Measurements from ENCODE around the gene THOC1.

The THOC1 gene

GRCh38 chr18:225745-226144 is 42.1 kb downstream of the THOC1 start:
- Histone ChIP-seq H3K4me3 (ENCODE audit: low read depth, low read length) (no peak overlapping the region), H2BK120ac (ENCODE audit: insufficient read depth, low read length, poor library complexity) (no peak overlapping the region), H3K27ac (ENCODE audit: low read depth, low read length) (no peak overlapping the region), H2BK12ac (ENCODE audit: low read length) (no peak overlapping the region), H2AK5ac (ENCODE audit: low read length) (no peak overlapping the region), H3K23ac (ENCODE audit: low read length) (no peak overlapping the region), H3K79me2 (ENCODE audit: control insufficient read depth, insufficient read depth, low read length, poor library complexity) (no peaks in the 10 kb centered on the region), H3K79me1 (ENCODE audit: low read length) (no peaks in the 10 kb centered on the region), H2BK5ac (ENCODE audit: low read depth, low read length, poor library complexity) (no peak overlapping the region), H2AFZ (ENCODE audit: insufficient read depth, low read length, poor library complexity) (no peak overlapping the region), H3K4me1 (ENCODE audit: control insufficient read depth in 1 of 2, insufficient read depth in 2 of 2, low read length in 2 of 2) (no peaks in the 10 kb centered on the region), H3K18ac (ENCODE audit: low read length) (no peak overlapping the region), H3K14ac (ENCODE audit: low read length) (no peak overlapping the region), H3K27me3 (ENCODE audit: insufficient read depth, low read length) (no peaks in the 10 kb centered on the region), H3K4ac (ENCODE audit: low read depth, low read length) (no peak overlapping the region), H3K9me3 (ENCODE audit: insufficient read depth, low read depth, low read length) (no peaks in the 10 kb centered on the region), H4K91ac (ENCODE audit: low read depth, low read length) (no peak overlapping the region), H3K9ac (ENCODE audit: low read length) (no peak overlapping the region), H3K36me3 (ENCODE audit: control insufficient read depth in 1 of 2, insufficient read depth in 2 of 2, low read length in 2 of 2) (peaks cover 2 to 5% of the 10 kb centered on the region in 2 experiments), H4K12ac (ENCODE audit: low read depth, low read length) (no peak overlapping the region), H4K8ac (ENCODE audit: low read depth, low read length) (no peak overlapping the region), H3K4me2 (ENCODE audit: low read length) (no peak overlapping the region)
- no CpG with 5 or more reads among the region's 4 CpGs for WGBS (ENCODE audit: extremely low coverage, insufficient coverage, insufficient read length)
- DNase-seq = no peak

- H3K36me3 ChIP-seq (ENCODE audit: control insufficient read depth in 1 of 2, insufficient read depth in 2 of 2, low read length in 2 of 2) = peaks cover 6 to 14% of the 10 kb centered on the region in 2 experiments
- no peak overlapping the region for H4K8ac ChIP-seq (ENCODE audit: low read depth, low read length)
- no peak overlapping the region for H3K4ac ChIP-seq (ENCODE audit: low read depth, low read length)
- no peak overlapping the region for H3K27ac ChIP-seq (ENCODE audit: low read depth, low read length)
- no peak overlapping the region for H4K91ac ChIP-seq (ENCODE audit: low read depth, low read length)
- no peak overlapping the region for H2AK5ac ChIP-seq (ENCODE audit: low read length)
- H3K27me3 ChIP-seq (ENCODE audit: insufficient read depth, low read length) = no peaks in the 10 kb centered on the region
- no peak overlapping the region for H4K12ac ChIP-seq (ENCODE audit: low read depth, low read length)
- H3K9me3 ChIP-seq (ENCODE audit: insufficient read depth, low read depth, low read length) = no peaks in the 10 kb centered on the region
- DNase-seq = no peak
- H3K18ac ChIP-seq (ENCODE audit: low read length) = no peak overlapping the region
- H3K23ac ChIP-seq (ENCODE audit: low read length) = no peak overlapping the region
- no peak overlapping the region for H3K9ac ChIP-seq (ENCODE audit: low read length)
- H2AFZ ChIP-seq (ENCODE audit: insufficient read depth, low read length, poor library complexity) = no peak overlapping the region
- H3K79me2 ChIP-seq (ENCODE audit: control insufficient read depth, insufficient read depth, low read length, poor library complexity) = no peaks in the 10 kb centered on the region
- H3K4me1 ChIP-seq (ENCODE audit: control insufficient read depth in 1 of 2, insufficient read depth in 2 of 2, low read length in 2 of 2) = no peaks in the 10 kb centered on the region
- no peaks in the 10 kb centered on the region for H3K79me1 ChIP-seq (ENCODE audit: low read length)
- H3K14ac ChIP-seq (ENCODE audit: low read length) = no peak overlapping the region
- no peak overlapping the region for H2BK12ac ChIP-seq (ENCODE audit: low read length)
- H3K4me2 ChIP-seq (ENCODE audit: low read length) = no peak overlapping the region
- H2BK120ac ChIP-seq (ENCODE audit: insufficient read depth, low read length, poor library complexity) = no peak overlapping the region
- H2BK5ac ChIP-seq (ENCODE audit: low read depth, low read length, poor library complexity) = no peak overlapping the region
- no peak overlapping the region for H3K4me3 ChIP-seq (ENCODE audit: low read depth, low read length)
Measured at GRCh38 chr18:220708-221107, 47.1 kb downstream of the THOC1 start.

- H2BK12ac ChIP-seq (ENCODE audit: low read length) = no peak overlapping the region
- H3K27me3 ChIP-seq (ENCODE audit: insufficient read depth, low read length) = no peaks in the 10 kb centered on the region
- H3K36me3 ChIP-seq (ENCODE audit: control insufficient read depth in 1 of 2, insufficient read depth in 2 of 2, low read length in 2 of 2) = peaks cover 6 to 23% of the 10 kb centered on the region in 2 experiments
- no CpG with 5 or more reads among the region's 5 CpGs for WGBS (ENCODE audit: extremely low coverage, insufficient coverage, insufficient read length)
- no peak overlapping the region for H3K9ac ChIP-seq (ENCODE audit: low read length)
- H3K14ac ChIP-seq (ENCODE audit: low read length) = no peak overlapping the region
- H3K79me2 ChIP-seq (ENCODE audit: control insufficient read depth, insufficient read depth, low read length, poor library complexity) = no peaks in the 10 kb centered on the region
- no peak overlapping the region for H3K4ac ChIP-seq (ENCODE audit: low read depth, low read length)
- no peak overlapping the region for H3K4me2 ChIP-seq (ENCODE audit: low read length)
- no peak overlapping the region for H2AFZ ChIP-seq (ENCODE audit: insufficient read depth, low read length, poor library complexity)
- H3K4me3 ChIP-seq (ENCODE audit: low read depth, low read length) = no peak overlapping the region
- H3K79me1 ChIP-seq (ENCODE audit: low read length) = no peaks in the 10 kb centered on the region
- no peak overlapping the region for H3K27ac ChIP-seq (ENCODE audit: low read depth, low read length)
- H3K23ac ChIP-seq (ENCODE audit: low read length) = no peak overlapping the region
- H3K4me1 ChIP-seq (ENCODE audit: control insufficient read depth in 1 of 2, insufficient read depth in 2 of 2, low read length in 2 of 2) = no peaks in the 10 kb centered on the region
- no peak overlapping the region for H3K18ac ChIP-seq (ENCODE audit: low read length)
- no peak overlapping the region for H2BK5ac ChIP-seq (ENCODE audit: low read depth, low read length, poor library complexity)
- no peak for DNase-seq
- no peak overlapping the region for H4K12ac ChIP-seq (ENCODE audit: low read depth, low read length)
- no peak overlapping the region for H4K91ac ChIP-seq (ENCODE audit: low read depth, low read length)
- H4K8ac ChIP-seq (ENCODE audit: low read depth, low read length) = no peak overlapping the region
- H2AK5ac ChIP-seq (ENCODE audit: low read length) = no peak overlapping the region
- no peaks in the 10 kb centered on the region for H3K9me3 ChIP-seq (ENCODE audit: insufficient read depth, low read depth, low read length)
- H2BK120ac ChIP-seq (ENCODE audit: insufficient read depth, low read length, poor library complexity) = no peak overlapping the region
Measured at GRCh38 chr18:217532-218336, 50.1 kb downstream of the THOC1 start.

- Histone ChIP-seq H3K79me2 (ENCODE audit: control insufficient read depth, insufficient read depth, low read length, poor library complexity) (no peaks in the 10 kb centered on the region), H3K18ac (ENCODE audit: low read length) (no peak overlapping the region)
Measured at GRCh38 chr18:215448-216010, 52.3 kb downstream of the THOC1 start.

More at GRCh38 chr18:215448-216010, 52.3 kb downstream of the THOC1 start:
- H3K4ac ChIP-seq (ENCODE audit: low read depth, low read length) = no peak overlapping the region
- no peak overlapping the region for H2BK12ac ChIP-seq (ENCODE audit: low read length)
- H2AFZ ChIP-seq (ENCODE audit: insufficient read depth, low read length, poor library complexity) = no peak overlapping the region
- H4K8ac ChIP-seq (ENCODE audit: low read depth, low read length) = no peak overlapping the region
- no peak overlapping the region for H2AK5ac ChIP-seq (ENCODE audit: low read length)
- H3K79me1 ChIP-seq (ENCODE audit: low read length) = no peaks in the 10 kb centered on the region
- H3K23ac ChIP-seq (ENCODE audit: low read length) = no peak overlapping the region
- DNase-seq = no peak
- H3K14ac ChIP-seq (ENCODE audit: low read length) = no peak overlapping the region
- H3K4me2 ChIP-seq (ENCODE audit: low read length) = no peak overlapping the region
- no peak overlapping the region for H3K4me3 ChIP-seq (ENCODE audit: low read depth, low read length)
- H4K12ac ChIP-seq (ENCODE audit: low read depth, low read length) = no peak overlapping the region
- H3K36me3 ChIP-seq (ENCODE audit: control insufficient read depth in 1 of 2, insufficient read depth in 2 of 2, low read length in 2 of 2) = peaks cover 10 to 30% of the 10 kb centered on the region in 2 experiments
- no peak overlapping the region for H3K27ac ChIP-seq (ENCODE audit: low read depth, low read length)
- no peak overlapping the region for H3K9ac ChIP-seq (ENCODE audit: low read length)
- H2BK120ac ChIP-seq (ENCODE audit: insufficient read depth, low read length, poor library complexity) = no peak overlapping the region
- H3K27me3 ChIP-seq (ENCODE audit: insufficient read depth, low read length) = no peaks in the 10 kb centered on the region
- no CpG with 5 or more reads among the region's 5 CpGs for WGBS (ENCODE audit: extremely low coverage, insufficient coverage, insufficient read length)
- no peak overlapping the region for H4K91ac ChIP-seq (ENCODE audit: low read depth, low read length)
- no peak overlapping the region for H2BK5ac ChIP-seq (ENCODE audit: low read depth, low read length, poor library complexity)
- no peaks in the 10 kb centered on the region for H3K9me3 ChIP-seq (ENCODE audit: insufficient read depth, low read depth, low read length)
- no peaks in the 10 kb centered on the region for H3K4me1 ChIP-seq (ENCODE audit: control insufficient read depth in 1 of 2, insufficient read depth in 2 of 2, low read length in 2 of 2)
